ENCODE measurements around the gene CT45A7. TPM values are rescaled to one million over a fixed set of nuclear protein-coding genes. Genes with fewer than 3 reads are reported as not detected.

The CT45A7 gene
- total and polyA plus RNA-seq, 2 donors from 2014 or later: not detected

Other genes starting within 250 kb of the CT45A7 start
- gene CT45A1, start 123.6 kb downstream of the CT45A7 start, total RNA-seq: not detected
- gene CT45A1, start 123.6 kb downstream of the CT45A7 start, polyA plus RNA-seq (ENCODE audit: insufficient read depth, low read depth, low replicate concordance): not detected
- gene CT45A3, start 69.1 kb downstream of the CT45A7 start, total RNA-seq: not detected
- gene CT45A3, start 69.1 kb downstream of the CT45A7 start, polyA plus RNA-seq (ENCODE audit: insufficient read depth, low read depth, low replicate concordance): not detected
- gene CT45A5, start 51.8 kb downstream of the CT45A7 start, total RNA-seq: not detected
- not detected for gene CT45A5, start 51.8 kb downstream of the CT45A7 start, polyA plus RNA-seq (ENCODE audit: insufficient read depth, low read depth, low replicate concordance)
- gene CT45A6, start 34.5 kb downstream of the CT45A7 start, total RNA-seq: not detected
- gene CT45A6, start 34.5 kb downstream of the CT45A7 start, polyA plus RNA-seq (ENCODE audit: insufficient read depth, low read depth, low replicate concordance): not detected
- gene CT45A2, start 17.3 kb downstream of the CT45A7 start, total RNA-seq: not detected
- gene CT45A2, start 17.3 kb downstream of the CT45A7 start, polyA plus RNA-seq (ENCODE audit: insufficient read depth, low read depth, low replicate concordance): not detected
- gene CT45A8, start 17.3 kb upstream of the CT45A7 start, total RNA-seq: not detected
- gene CT45A8, start 17.3 kb upstream of the CT45A7 start, polyA plus RNA-seq (ENCODE audit: insufficient read depth, low read depth, low replicate concordance): not detected
- gene CT45A9, start 34.5 kb upstream of the CT45A7 start, total RNA-seq: not detected
- not detected for gene CT45A9, start 34.5 kb upstream of the CT45A7 start, polyA plus RNA-seq (ENCODE audit: insufficient read depth, low read depth, low replicate concordance)
- not detected for gene CT45A10, start 56.2 kb upstream of the CT45A7 start, total RNA-seq
- not detected for gene CT45A10, start 56.2 kb upstream of the CT45A7 start, polyA plus RNA-seq (ENCODE audit: insufficient read depth, low read depth, low replicate concordance)
- gene SAGE1, start 56.4 kb upstream of the CT45A7 start, total RNA-seq: not detected
- gene SAGE1, start 56.4 kb upstream of the CT45A7 start, polyA plus RNA-seq (ENCODE audit: insufficient read depth, low read depth, low replicate concordance): not detected
- 30.9 TPM for gene MMGT1, start 136.7 kb upstream of the CT45A7 start, total RNA-seq
- 15.3 TPM for gene MMGT1, start 136.7 kb upstream of the CT45A7 start, polyA plus RNA-seq (ENCODE audit: insufficient read depth, low read depth, low replicate concordance)
- gene SLC9A6, start 148.2 kb upstream of the CT45A7 start, total RNA-seq: 14.1 TPM
- 7.2 TPM for gene SLC9A6, start 148.2 kb upstream of the CT45A7 start, polyA plus RNA-seq (ENCODE audit: insufficient read depth, low read depth, low replicate concordance)

Data from kidney (tissue), 2 donors.